Activated T-cell treated with anti-CD3 and anti-CD28 coated beads for 1 hour (primary cell): ENCODE data around the gene OR5AK2.
"Not testable (repeated sequence)": the region's sequence is repeated elsewhere in the genome, so short reads cannot be mapped to it uniquely, and the experiment has no call there.

Source experiments
- DNase-seq: peaks from one replicate; pipeline ENCODE4 v3.0.0-alpha.2; 2020; ENCODE audit warnings: low read depth

The OR5AK2 gene

DNA sequence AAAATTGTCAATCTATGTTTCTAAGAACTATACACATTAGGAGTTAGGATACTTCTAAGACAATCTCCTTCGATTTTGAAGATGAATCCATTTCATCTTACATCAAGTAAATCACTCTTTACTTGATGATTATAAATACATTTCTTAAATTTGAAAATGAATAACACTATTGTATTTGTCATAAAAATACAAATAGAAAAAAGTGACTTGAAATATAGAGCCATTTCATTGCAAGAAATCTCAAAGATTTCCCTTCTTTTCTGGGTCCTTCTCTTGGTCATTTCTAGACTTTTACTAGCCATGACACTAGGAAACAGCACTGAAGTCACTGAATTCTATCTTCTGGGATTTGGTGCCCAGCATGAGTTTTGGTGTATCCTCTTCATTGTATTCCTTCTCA is at the start of gene OR5AK2:
Gene OR5AK2 (plus strand): TSS at position 301 of the 400 bp plus-strand sequence. CDS start 0 bp downstream, at position 301.
- DNase-seq: no peak

- DNase-seq: not testable (repeated sequence)
Observed at GRCh38 chr11:56945526-56945925, 43.2 kb upstream of the OR5AK2 start.

GRCh38 chr11:56948991-56949515 is 39.7 kb upstream of the OR5AK2 start:
- DNase-seq: no peak

- DNase-seq: no peak
Observed at GRCh38 chr11:56950510-56950909, 38.2 kb upstream of the OR5AK2 start.

GRCh38 chr11:56953907-56954306 is 34.8 kb upstream of the OR5AK2 start:
- DNase-seq: not testable (repeated sequence)

- DNase-seq: no peak
Observed at GRCh38 chr11:56961609-56962008, 27.1 kb upstream of the OR5AK2 start.

GRCh38 chr11:56967726-56968125 is 21.0 kb upstream of the OR5AK2 start:
- DNase-seq: no peak

- DNase-seq: no peak
Observed at GRCh38 chr11:56968524-56968923, 20.2 kb upstream of the OR5AK2 start.

DNA sequence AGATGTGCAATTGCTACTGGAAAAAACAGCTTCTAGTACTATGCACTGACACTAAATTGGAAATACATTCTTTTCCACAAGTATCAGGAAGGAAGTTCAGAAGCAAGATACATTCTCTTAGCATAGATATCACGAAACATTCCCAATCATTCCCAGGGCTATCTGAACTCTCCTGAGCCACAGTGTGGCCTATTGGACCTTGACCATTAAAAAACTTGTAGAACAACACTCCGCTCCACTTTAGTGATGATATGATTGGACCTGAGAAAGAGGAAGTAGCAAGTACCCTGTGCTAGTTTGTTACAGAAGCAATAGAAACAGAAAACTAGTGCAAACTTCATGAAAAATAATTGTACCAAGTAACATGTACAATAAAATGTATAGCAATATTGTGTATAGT is 11.4 kb upstream of the OR5AK2 start:
- DNase-seq: no peak

DNA sequence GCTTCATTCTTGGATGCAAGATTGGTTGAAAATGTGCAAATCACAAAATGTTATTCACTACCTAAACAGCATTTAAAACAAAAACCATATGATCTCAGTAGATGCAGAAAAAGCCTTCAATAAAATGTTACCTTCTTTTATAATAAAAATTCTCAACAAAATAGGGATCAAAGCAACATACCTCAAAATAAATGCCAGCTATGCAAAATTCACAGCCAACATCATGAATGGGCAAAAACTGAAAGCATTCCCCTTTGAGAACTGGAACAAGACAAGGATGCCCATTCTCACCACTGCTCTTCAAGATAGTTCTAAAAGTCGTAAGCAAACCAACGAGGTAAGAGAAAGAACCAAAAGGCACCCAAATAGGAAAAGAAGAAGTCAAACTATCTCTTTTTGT is 2.0 kb downstream of the OR5AK2 start:
- no peak for DNase-seq

GRCh38 chr11:56994532-56994931 is 5.8 kb downstream of the OR5AK2 start:
- DNase-seq: no peak

DNA sequence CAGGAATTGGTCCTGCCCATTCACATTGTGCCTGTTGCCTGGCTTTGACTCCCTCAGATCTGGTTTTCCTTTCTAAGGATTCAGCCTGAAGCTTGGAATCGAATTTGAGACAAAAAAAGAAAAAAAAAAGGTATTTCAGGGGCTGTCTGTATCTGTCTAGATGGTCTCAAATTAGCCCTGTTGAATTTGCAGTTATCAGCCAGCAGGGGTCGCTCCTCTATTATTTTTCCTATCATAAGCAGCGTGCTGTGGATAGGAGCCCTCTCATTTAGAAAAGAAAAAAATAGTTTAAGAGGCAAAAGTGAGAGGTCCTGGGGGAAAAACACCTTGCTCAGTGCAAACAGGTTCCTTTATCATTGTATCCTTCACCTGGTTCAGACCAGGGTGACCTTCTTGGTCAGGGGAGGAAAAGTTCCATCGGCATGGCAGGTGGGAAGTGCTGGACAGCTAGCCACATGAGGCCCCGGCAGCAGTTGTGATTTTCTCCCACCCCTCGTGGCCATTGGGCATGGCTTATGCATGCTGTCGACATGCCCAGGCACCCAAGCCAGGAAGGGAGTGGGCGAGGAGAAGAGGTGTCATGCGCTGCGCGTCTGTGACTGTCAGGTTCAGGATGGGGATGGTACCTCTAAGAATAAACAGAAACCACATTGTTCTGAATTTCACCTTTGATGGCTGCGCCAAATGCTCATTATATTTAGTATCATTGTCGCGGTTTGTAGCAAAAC is 13.1 kb downstream of the OR5AK2 start:
- DNase-seq: no peak

GRCh38 chr11:57008373-57008772 is 19.7 kb downstream of the OR5AK2 start:
- DNase-seq: no peak

DNA sequence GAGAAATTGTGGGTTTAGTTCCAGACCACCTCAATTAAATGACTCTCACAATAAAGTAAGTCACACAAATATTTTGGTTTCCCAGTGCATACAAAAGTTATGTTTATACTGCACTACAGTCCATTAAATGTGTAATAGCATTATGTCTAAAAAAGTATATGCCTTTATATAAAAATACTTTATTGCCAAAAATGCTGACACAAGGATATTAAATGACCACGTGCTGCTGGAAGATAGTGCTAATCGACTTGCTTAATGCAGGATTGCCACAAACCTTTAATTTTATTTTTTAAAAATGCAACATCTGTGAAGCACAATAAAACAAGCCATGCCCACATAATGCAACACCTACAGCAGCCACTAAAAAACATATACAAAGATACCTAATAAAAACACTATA is 27.0 kb downstream of the OR5AK2 start:
- no peak for DNase-seq

DNA sequence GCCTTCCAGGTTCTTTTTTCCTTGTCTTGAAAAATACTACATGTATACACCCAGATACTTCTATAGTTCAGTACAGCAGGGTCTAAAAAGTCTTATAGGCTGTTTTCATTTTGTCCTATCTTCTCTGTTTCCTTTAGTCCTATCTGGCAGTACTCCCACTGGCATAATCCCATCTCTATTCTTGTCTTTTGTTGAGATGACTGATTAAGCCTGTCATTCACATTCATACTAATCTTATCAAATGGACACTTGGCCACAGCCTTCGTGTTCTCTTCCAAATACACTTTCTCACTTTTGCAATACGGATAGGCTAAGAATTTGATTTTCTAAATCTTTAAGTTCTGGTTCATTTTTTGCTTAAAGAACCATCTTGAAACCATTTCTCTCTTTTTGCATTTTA is 42.8 kb downstream of the OR5AK2 start:
- DNase-seq: no peak
